SU-DHL-6 (cell line): Measurements from ENCODE around the gene PCK1.

Source experiments
- CTCF ChIP-seq: fragments of 200-600 bp; sonication (generic); IDR thresholded peaks from one replicate; pipeline ENCODE4 v1.5.1; 2017; ENCODE audit warnings: antibody characterized with exemption, mild to moderate bottlenecking, low read length, moderate library complexity; ENCODE audit not compliant: insufficient read depth, poor library complexity, severe bottlenecking
- EZH2phosphoT487 ChIP-seq: fragments of 200-600 bp; sonication (generic), shearing (Covaris generic); conservative IDR thresholded peaks from 2 replicates; pipeline ENCODE4 v1.6.1; 2018; ENCODE audit warnings: mild to moderate bottlenecking, antibody characterized with exemption, low read length, moderate library complexity, mixed read lengths

- TF ChIP-seq CTCF (no peak), EZH2phosphoT487 (no peak)
These were observed 23.1 kb upstream of the PCK1 start for GRCh38 chr20:57537822-57538221.
